Uterus (tissue), 4 donors: ENCODE data around the gene CRABP2. TPM values are rescaled to one million over a fixed set of nuclear protein-coding genes. Genes with fewer than 3 reads are reported as not detected.

ENCODE experiments used
- DNase-seq, 2 donors: peaks; one replicate each; pipeline ENCODE4 v3.0.0-alpha.2; 2019 to 2020
- H3K27ac ChIP-seq, 2 donors: fragments of 200-600 bp; sonication (generic); 1 replicate in 1 of 2; 2 replicates in 1 of 2; pipeline ENCODE4 v1.5.1; 2016 to 2018
- H3K27me3 ChIP-seq, 2 donors: fragments of 200-600 bp; sonication (generic); one replicate each; pipeline ENCODE4 v1.5.1; 2018 to 2019; ENCODE audit warnings: control low read depth in 1 of 2
- H3K36me3 ChIP-seq, 2 donors: fragments of 200-600 bp; sonication (generic); one replicate each; pipeline ENCODE4 v1.5.1; 2019; ENCODE audit warnings: control low read depth in 1 of 2
- H3K4me1 ChIP-seq, 2 donors: fragments of 200-600 bp; sonication (generic); one replicate each; pipeline ENCODE4 v1.5.1; 2018 to 2019; ENCODE audit warnings: control low read depth in 1 of 2
- H3K4me3 ChIP-seq, 2 donors: fragments of 200-600 bp; sonication (generic); 1 replicate in 1 of 2; 2 replicates in 1 of 2; pipeline ENCODE4 v1.5.1; 2018 to 2019; ENCODE audit warnings: mild to moderate bottlenecking in 1 of 2
- H3K9me3 ChIP-seq, 2 donors: fragments of 200-600 bp; sonication (generic); one replicate each; pipeline ENCODE4 v1.5.1; 2019; ENCODE audit warnings: control low read depth in 1 of 2
- POLR2A ChIP-seq, 2 donors: fragments of 450-650 bp; IDR thresholded peaks; one replicate each; pipeline ENCODE4 v1.6.1; 2016; ENCODE audit warnings: antibody characterized with exemption in 2 of 2, mild to moderate bottlenecking in 1 of 2, moderate library complexity in 1 of 2
- intact Hi-C: fragments of 100-400 bp; cut with DNase I; formaldehyde crosslinking; loops from one replicate; pipeline ENCODE4 v1.15.1; 2023; ENCODE audit warnings: low total_unique reads
- total RNA-seq, 4 donors: library from RNA; depleted of rRNA in 3 of 4; stranded (reverse); fragments of >200 nt in 3 of 4; gene quantifications; one replicate each; pipeline versions ENCODE4 v1.1.0 to v1.2.4, GENCODE V29; 2014 to 2023
- TF ChIP-seq, protein P1 (sequence below), 4 experiments: fragments of 200-600 bp in 2 of 4; fragments of 450-650 bp in 2 of 4; sonication (generic) in 2 of 4; IDR thresholded peaks; one replicate each; pipeline ENCODE4 v1.5.1; 2016 to 2019; ENCODE audit warnings: antibody characterized with exemption in 4 of 4, mild to moderate bottlenecking in 2 of 4, moderate library complexity in 1 of 4
- donor health status: DM: yes; HTN: yes; CAD: no.

Gene CRABP2
- total RNA-seq, 4 donors from 2014 or later, result 11.0 to 71.5 (median 14.3) TPM; not detected in 1

DNA sequence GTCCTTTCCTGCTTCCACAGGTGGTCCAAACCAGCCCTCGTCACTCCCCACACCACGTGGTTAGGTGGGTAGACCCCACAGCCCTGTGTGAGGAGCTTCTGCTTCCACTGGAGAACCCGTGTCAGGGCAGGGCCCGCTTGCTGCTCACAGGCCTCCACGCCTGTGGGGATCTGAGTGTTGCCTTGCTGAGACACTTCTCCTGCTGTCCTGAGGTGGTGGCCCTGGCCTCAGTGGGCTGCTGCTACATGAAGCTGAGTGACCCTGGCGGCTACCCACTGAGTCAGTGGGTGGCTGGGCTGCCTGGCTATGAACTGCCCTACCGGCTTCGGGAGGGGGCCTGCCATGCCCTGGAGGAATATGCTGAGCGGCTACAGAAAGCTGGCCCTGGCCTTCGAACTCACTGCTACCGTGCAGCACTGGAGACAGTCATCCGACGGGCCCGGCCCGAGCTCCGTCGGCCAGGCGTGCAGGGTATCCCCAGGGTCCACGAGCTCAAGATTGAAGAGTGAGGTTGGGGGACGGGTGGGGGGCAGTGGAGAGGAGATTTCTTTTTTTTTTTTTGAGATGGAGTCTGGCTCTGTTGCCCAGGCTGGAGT lies 28.7 kb upstream of the CRABP2 start:
- H3K4me1 ChIP-seq, result no peaks in the 10 kb centered on the region
- no peaks in the 10 kb centered on the region for H3K27me3 ChIP-seq
- H3K27ac ChIP-seq, result no peak overlapping the region
- intact Hi-C loops, result no loop called here
- TF ChIP-seq, protein P1, sequence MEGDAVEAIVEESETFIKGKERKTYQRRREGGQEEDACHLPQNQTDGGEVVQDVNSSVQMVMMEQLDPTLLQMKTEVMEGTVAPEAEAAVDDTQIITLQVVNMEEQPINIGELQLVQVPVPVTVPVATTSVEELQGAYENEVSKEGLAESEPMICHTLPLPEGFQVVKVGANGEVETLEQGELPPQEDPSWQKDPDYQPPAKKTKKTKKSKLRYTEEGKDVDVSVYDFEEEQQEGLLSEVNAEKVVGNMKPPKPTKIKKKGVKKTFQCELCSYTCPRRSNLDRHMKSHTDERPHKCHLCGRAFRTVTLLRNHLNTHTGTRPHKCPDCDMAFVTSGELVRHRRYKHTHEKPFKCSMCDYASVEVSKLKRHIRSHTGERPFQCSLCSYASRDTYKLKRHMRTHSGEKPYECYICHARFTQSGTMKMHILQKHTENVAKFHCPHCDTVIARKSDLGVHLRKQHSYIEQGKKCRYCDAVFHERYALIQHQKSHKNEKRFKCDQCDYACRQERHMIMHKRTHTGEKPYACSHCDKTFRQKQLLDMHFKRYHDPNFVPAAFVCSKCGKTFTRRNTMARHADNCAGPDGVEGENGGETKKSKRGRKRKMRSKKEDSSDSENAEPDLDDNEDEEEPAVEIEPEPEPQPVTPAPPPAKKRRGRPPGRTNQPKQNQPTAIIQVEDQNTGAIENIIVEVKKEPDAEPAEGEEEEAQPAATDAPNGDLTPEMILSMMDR (IDR thresholded peaks at IDR 0.05), result no peak
- TF ChIP-seq POLR2A (IDR thresholded peaks at IDR 0.05), result no peak
- DNase-seq, result no peak
- no peak overlapping the region for H3K4me3 ChIP-seq
- H3K36me3 ChIP-seq, result no peaks in the 10 kb centered on the region
- no peaks in the 10 kb centered on the region for H3K9me3 ChIP-seq

DNA sequence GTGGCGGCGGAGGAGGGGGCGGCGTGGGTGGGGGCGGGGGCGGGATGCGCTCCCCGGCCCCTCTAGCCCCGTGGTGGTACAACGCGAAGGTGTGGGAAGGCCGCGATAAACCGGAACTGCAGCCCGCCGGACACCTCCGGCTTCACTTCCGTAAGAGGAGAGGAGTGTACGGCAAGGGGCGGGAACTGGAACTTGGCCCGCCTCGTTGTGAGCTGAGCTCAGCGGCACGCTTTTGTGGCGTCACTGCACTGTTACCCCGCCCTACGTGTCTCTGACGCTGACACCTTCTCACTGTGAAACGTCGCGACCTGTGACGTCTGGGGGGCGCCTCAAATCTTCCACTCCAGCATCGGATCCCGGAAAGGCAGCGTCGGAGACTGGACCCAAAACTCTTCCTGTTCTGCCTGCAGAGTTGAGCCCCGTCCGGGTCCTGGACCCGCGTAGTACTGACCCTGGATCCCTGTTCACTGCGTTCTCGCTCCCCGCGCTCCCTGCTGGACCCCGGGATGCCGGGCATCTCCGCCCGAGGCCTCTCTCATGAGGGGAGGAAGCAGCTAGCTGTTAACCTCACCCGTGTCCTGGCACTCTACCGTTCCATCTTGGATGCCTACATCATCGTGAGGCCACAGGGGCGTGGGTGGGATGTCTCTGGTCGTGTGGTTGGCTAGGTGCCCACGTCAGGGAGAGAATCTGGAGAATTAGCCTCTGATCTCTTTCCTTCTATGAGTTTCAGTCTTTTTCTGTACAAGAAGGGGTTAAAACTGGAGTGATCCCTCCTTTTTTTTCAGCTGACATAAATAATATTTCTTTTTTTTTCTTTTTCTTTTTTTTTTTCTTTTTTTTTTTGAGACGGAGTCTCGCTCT lies 23.4 kb upstream of the CRABP2 start, which contains the start of gene ISG20L2:
Gene ISG20L2 (minus strand): TSS at position 168 of the 864 bp plus-strand sequence. CDS start 1,114 bp downstream, outside the sequence.
- Histone ChIP-seq H3K4me1 (peaks cover 15% of the 10 kb centered on the region in 2 donors), H3K27me3 (no peaks in the 10 kb centered on the region), H3K4me3 (peak within 1 kb of the TSS; percentile 80 to 87), H3K27ac (peak within 1 kb of the TSS; percentile 96 to 99), H3K36me3 (no peaks in the 10 kb centered on the region), H3K9me3 (no peaks in the 10 kb centered on the region)
- TF ChIP-seq, protein P1 (IDR thresholded peaks at IDR 0.05), result peak in 2 of 4 experiments; percentile 2 to 8
- peak; percentile 52 to 65 for TF ChIP-seq POLR2A (IDR thresholded peaks at IDR 0.05)
- intact Hi-C loops, result loop anchor here (10.0 kb wide), 1 partner anchor 54 kb away; the partner anchor contains the start of gene NES
- DNase-seq, result peak; percentile 97 to 98

DNA sequence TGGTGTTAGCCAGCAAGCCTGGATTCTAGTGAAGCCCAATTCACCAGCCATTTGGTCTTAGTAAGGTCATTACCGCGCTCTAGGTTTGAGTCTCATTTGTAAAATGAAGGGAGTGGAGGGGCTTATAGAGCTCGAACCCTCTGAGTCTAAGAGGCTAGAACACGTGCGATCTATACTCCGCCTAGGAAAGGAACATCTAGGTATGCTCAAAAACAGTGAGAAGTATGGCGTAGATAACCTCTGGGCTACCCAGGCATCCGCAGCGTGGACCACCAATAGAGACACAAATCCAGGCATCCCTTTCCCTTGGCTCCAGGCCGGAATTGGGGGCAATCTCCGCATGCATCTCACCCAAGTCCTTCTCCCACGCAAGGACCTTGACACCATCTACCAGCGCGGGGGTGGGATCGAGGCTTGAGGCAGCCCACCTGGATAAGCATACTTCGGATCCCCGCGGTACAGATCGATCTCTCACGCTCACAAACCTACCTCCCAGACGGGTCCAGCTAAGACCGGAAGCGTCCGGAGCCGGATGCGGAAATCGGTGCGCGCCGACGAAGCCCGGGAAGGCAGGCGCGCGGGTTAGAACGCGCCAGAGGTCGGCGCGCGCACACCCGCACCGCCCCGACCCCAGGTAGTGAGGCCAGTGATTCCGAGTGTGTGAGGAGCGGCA lies 22.7 kb upstream of the CRABP2 start, which contains the start of gene METTL25B:
Gene METTL25B (plus strand): TSS at position 544 of the 673 bp plus-strand sequence. CDS start 636 bp downstream, outside the sequence.
- no peaks in the 10 kb centered on the region for H3K27me3 ChIP-seq
- H3K4me3 ChIP-seq, result peak within 1 kb of the TSS; percentile 80 to 87
- H3K36me3 ChIP-seq, result no peaks in the 10 kb centered on the region
- H3K27ac ChIP-seq, result peak within 1 kb of the TSS; percentile 96 to 99
- no peaks in the 10 kb centered on the region for H3K9me3 ChIP-seq
- intact Hi-C loops, result loop anchor here (10.0 kb wide), 1 partner anchor 53 kb away; the partner anchor contains the start of gene NES
- H3K4me1 ChIP-seq, result peaks cover 15% of the 10 kb centered on the region in 2 donors
- DNase-seq, result peak; percentile 78 to 83
- TF ChIP-seq POLR2A (IDR thresholded peaks at IDR 0.05), result no peak
- TF ChIP-seq, protein P1 (IDR thresholded peaks at IDR 0.05), result no peak

DNA sequence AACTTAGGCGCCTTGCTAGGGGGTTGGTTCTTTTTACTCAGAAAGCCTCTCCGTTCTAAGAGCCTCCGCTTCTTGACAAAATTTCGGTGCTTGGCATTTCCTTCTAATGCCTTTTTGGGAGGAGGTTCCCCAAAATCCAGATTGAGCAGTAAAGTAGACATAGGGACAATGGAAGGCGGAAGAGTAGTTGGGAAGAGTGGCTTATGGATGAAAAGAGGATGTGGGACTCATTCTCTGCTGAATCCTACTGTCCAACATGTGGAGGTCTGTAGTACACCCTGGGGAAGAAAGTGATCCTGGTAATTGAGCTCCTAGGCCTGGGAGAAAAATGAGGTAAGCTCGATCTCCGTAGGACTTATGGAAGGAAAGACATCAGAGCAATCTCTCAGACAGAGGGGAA lies 22.1 kb upstream of the CRABP2 start:
- TF ChIP-seq, protein P1 (IDR thresholded peaks at IDR 0.05), result no peak
- no peak for TF ChIP-seq POLR2A (IDR thresholded peaks at IDR 0.05)
- H3K4me3 ChIP-seq, result peak overlapping the region; percentile 80 to 87
- peaks cover 15% of the 10 kb centered on the region in 2 donors for H3K4me1 ChIP-seq
- peak overlapping the region; percentile 96 to 99 for H3K27ac ChIP-seq
- intact Hi-C loops, result loop anchor here (10.0 kb wide), 1 partner anchor 53 kb away; the partner anchor contains the start of gene NES
- no peaks in the 10 kb centered on the region for H3K36me3 ChIP-seq
- no peak for DNase-seq
- no peaks in the 10 kb centered on the region for H3K27me3 ChIP-seq
- no peaks in the 10 kb centered on the region for H3K9me3 ChIP-seq
